Measurements from ENCODE around the gene MTERF2. TPM values are rescaled to one million over a fixed set of nuclear protein-coding genes. Genes with fewer than 3 reads are reported as not detected.

The MTERF2 gene
- polyA plus RNA-seq, 1 donor = 34.7 TPM

DNA sequence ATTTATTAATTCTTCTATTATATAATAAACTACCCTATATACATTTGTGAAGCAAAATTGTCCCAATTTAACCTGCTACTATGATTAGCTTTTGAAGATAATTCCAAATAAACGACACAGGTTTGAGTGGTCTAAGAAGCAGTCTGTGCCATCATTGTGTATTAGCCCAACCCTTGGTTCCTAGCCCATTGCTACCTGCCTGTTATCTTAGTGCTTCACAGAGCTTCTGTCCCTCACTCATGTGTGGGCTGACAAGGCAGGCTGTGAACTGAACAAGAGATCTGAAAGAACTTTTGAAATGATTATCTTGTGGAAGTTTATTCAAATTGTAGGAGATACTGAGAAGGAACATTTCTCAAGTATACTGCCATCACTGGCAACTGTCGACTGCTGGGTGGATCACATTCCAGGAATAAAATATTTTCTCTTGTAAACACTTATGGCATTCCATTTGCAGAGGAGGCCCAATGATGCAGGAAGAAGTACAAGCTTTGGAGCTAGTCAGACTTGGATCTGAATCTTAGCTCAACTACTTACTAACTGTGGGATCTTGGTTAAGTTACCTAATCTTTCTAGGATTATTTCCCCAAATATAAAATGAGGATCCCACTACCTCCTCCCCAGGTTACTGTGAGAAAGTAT, 7.8 kb upstream of the MTERF2 start:
- no peak for DNase-seq (ENCODE audit: low read depth)

- DNase-seq (ENCODE audit: low read depth) = no peak
Observed at GRCh38 chr12:106987846-106988245, 900 bp upstream of the MTERF2 start.

DNA sequence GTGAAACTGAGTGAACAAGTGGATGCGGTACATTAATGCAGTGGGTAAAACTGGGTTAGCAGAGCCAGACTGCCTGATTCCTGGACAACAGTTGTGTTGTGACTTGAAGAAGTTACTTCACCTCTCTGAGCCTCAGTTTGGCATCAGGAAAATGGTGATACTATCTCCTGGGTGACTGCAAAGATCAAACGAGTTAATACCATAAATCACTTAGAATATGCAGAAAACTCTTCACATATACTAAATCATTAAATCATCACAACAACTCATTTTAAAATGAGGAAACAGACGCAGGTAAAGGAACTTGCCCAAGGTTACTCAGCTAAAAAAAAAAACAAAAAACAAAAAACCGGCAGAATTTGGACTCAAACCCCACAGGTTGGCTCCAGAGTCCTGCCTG, 811 bp downstream of the MTERF2 start:
- no peak for DNase-seq (ENCODE audit: low read depth)

GRCh38 chr12:106985479-106985878, 1.5 kb downstream of the MTERF2 start:
- no peak for DNase-seq (ENCODE audit: low read depth)

DNA sequence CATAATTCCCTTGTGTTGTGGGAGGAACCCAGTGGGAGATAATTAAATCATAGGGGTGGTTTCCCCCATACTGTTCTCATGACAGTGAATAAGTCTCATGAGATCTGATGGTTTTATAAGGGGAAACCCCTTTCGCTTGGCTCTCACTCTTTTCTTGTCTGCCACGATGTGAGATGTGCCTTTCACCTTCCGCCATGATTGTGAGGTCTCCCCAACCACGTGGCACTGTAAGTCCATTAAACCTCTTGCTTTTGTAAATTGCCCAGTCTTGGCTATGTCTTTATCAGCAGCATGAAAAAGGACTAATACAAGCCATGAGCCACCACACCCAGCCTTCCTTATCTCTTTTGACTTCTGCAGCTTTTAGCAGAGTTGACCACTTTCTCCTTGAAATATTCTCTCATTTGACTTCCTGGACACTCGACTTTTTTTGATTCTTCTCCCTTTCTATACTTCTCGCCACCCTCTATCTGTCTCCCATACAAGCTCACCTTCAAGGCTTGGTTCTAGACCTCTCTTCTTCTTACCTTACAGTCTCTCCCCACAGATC, 2.3 kb downstream of the MTERF2 start:
- no peak for DNase-seq (ENCODE audit: low read depth)

DNA sequence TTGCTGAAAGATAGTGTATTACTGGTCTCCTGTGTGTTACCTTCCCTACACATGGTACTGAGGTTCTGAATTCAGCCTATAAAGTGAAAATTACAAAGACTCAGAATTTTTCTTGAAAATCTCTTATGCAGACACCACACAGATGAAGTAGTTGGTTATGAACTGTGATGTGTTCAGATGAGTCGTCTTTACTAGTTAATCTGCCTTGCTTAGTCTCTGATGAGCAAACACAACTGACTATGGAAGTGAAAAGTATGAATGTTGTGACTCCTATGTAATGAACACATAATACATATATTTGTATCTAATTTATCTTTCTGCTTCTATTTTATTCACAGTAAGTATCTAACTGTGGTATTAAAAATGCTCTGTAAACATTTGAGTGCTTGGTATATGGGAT, 4.7 kb downstream of the MTERF2 start:
- no peak for DNase-seq (ENCODE audit: low read depth)

- DNase-seq (ENCODE audit: low read depth) = peak; percentile 65
Observed at GRCh38 chr12:106981788-106982187, 5.2 kb downstream of the MTERF2 start.

GRCh38 chr12:106980944-106981343, 6.0 kb downstream of the MTERF2 start:
- no peak for DNase-seq (ENCODE audit: low read depth)

GRCh38 chr12:106978035-106978800, 8.7 kb downstream of the MTERF2 start:
- DNase-seq (ENCODE audit: low read depth) = no peak

- no peak for DNase-seq (ENCODE audit: low read depth)
Observed at GRCh38 chr12:106976668-106977067, 10.3 kb downstream of the MTERF2 start.

GRCh38 chr12:106975993-106976658, 10.8 kb downstream of the MTERF2 start:
- DNase-seq (ENCODE audit: low read depth) = no peak

DNA sequence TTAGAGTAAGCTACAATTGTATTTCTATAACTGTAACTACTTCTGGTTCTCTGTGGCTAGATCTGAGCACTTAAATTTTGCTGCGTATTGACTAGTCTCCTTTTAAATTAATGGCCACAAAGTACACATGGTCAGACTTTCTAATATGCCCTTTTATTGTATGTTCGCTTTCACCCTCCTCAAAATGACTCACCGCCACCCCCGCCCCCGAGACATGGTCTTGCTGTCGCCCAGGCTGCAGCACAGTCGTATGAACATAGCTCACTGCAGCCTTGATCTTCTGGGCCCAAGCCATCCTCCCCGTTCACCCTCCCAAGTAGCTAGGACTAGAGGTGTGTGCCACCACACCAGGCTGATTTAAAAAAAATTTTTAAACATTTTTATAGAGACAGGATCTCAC, 11.8 kb downstream of the MTERF2 start:
- DNase-seq (ENCODE audit: low read depth) = no peak

GRCh38 chr12:106974511-106974910, 12.4 kb downstream of the MTERF2 start:
- no peak for DNase-seq (ENCODE audit: low read depth)

DNA sequence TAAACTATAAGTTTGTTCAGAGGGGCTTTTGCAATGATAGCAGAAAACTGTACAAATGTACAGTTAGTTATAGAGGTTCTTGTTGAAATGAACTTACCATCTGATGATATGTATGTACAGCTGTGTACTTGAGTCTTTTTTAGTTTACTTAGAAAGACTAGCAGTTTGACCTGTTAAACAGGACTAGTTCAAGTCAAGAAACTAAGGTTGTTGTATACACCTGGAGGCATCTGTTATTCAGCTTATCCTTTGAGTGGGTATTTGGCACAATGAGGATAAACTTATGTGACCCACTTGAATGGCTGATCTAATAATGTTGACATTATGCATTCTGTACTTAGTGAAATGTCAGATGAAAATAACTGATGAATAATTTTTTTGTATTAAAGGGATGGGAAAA, 13.4 kb downstream of the MTERF2 start:
- DNase-seq (ENCODE audit: low read depth) = no peak

- no peak for DNase-seq (ENCODE audit: low read depth)
Observed at GRCh38 chr12:106971065-106971464, 15.9 kb downstream of the MTERF2 start.

- DNase-seq (ENCODE audit: low read depth) = no peak
Observed at GRCh38 chr12:106964526-106964925, 22.4 kb downstream of the MTERF2 start.

- no peak for DNase-seq (ENCODE audit: low read depth)
Observed at GRCh38 chr12:106962286-106962685, 24.7 kb downstream of the MTERF2 start.

DNA sequence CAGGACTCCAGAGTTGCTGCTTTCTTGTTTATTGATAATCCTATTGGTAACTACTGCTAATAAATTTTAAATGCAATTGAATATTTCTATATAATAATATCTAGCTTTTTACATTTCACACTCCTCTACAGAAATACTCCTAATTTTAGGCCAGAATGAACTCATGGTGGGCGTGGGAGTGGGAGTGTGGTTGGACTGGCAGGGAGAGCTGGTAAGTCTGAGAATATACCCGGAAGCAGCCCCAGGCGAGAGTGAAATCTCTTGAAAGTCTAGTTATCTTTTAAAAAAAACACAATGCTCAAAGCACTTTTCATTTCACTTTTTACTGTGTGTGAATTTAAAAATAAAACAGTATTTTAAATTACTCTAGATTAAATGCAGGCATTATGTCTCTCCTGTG, 26.5 kb downstream of the MTERF2 start:
- no peak for DNase-seq (ENCODE audit: low read depth)

DNA sequence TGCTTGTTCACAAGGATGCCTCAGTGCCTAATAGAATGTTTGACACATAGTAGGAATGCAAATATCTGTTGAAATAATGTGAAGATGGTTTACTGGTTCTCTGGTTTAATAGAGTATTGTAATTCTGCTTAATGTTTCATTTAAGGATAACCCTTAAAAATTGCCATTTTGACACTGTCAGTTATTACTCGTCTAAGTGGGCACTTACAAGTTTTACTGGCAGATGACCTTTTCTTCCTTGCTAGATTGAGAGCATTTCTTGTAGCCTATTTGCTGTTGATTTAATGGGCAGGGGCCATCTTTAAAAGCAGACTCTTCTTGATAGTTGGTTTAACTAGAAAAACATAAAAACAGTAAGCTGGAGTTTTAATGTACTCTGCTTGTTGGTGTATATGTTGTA, 29.4 kb downstream of the MTERF2 start:
- DNase-seq (ENCODE audit: low read depth) = no peak

DNA sequence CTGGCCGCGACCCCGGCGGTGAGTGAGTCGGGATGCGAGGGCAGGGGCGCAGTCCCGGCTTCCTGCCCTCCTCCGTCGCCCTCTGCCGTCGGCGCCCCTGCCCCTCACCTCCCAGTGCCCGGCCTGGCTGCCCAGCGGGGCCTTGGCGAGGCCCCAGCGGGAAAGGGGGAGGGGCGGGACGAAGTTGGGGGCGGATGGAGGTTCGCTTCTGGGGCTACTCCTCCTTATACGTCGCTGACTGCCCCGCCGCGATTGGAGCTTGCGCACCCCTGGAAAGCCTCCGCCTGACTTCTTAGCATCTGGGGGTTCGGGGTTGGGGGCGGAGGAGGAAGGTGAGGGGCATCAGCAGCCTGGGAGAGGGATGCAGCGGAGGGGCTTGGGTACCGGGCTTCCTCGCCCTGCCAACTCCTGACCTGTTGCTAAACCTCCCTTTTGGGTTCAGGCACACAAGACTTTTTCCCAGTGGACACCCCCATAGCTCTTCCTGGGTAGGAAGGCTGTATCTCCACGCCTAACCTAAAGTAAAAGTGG, 30.8 kb downstream of the MTERF2 start:
- no peak for DNase-seq (ENCODE audit: low read depth)

DNA sequence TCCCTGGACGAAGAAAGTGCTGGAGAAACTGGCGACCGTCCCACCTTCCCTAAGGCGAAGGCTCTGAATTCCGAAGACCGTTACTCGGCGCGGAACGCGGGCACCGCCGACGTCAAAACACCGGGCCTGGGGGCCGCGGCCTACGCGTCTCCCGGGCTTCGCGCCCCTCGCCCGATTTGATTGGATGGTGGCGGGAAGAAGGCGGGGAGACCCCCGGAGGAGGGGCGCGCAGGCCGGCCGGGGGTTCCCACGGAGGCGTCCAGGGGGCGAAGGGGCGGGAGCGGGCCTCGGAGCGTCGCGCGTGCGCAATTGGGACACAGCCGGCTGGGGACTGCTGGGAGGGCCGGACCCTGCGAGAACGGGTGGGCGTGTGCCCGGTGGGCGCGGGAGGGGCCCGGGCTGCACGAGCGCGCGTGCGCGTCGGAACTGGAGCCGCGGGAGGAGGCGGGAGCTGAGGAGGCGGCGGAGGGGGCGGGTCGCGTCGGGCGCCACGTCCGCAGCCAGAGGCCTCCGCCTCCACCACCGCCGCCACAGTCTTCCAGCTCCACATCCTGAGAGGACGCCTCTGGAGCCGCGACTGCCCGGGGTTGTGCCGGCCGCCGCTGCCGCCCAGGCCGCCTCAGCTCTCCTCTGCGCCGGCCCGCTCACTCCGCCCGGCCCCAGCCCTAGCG, 31.4 kb downstream of the MTERF2 start, which contains the start of gene TMEM263:
Gene TMEM263 (plus strand): TSS at position 531 of the 671 bp plus-strand sequence. CDS start 11,210 bp downstream, outside the sequence.
- peak; percentile 87 for DNase-seq (ENCODE audit: low read depth)

Measured in forelimb muscle (tissue), 1 donor.